Immature natural killer cell (primary cell): Measurements from ENCODE around the gene FRMD4A. TPM values are rescaled to one million over a fixed set of nuclear protein-coding genes. Genes with fewer than 3 reads are reported as not detected.
A peak's percentile ranks its signal among the peaks of the same experiment; 100 is the strongest.
"Not testable (repeated sequence)": the region's sequence is repeated elsewhere in the genome, so short reads cannot be mapped to it uniquely, and the experiment has no call there.

ENCODE experiments used
- DNase-seq, 3 donors: peaks; one replicate each; pipeline ENCODE4 v3.0.0; 2022; ENCODE audit warnings: mixed read lengths in 1 of 3
- H3K27ac Mint-ChIP-seq, 6 donors: one replicate each; pipeline ENCODE4 v1.8.0; 2020; ENCODE audit warnings: mixed read lengths in 6 of 6, mild to moderate bottlenecking in 5 of 6, inconsistent platforms in 4 of 6, moderate library complexity in 3 of 6
- H3K27me3 Mint-ChIP-seq, 3 donors: one replicate each; pipeline ENCODE4 v1.8.0; 2020 to 2021; ENCODE audit warnings: low read depth in 3 of 3, mild to moderate bottlenecking in 3 of 3, mixed read lengths in 3 of 3, moderate library complexity in 3 of 3, inconsistent platforms in 1 of 3
- H3K36me3 Mint-ChIP-seq, 3 donors: one replicate each; pipeline ENCODE4 v1.8.0; 2020; ENCODE audit warnings: mixed read lengths in 3 of 3, inconsistent platforms in 2 of 3, mild to moderate bottlenecking in 2 of 3
- H3K4me1 Mint-ChIP-seq, 2 donors: one replicate each; pipeline ENCODE4 v1.8.0; 2020; ENCODE audit warnings: inconsistent platforms in 2 of 2, mild to moderate bottlenecking in 2 of 2, mixed read lengths in 2 of 2, moderate library complexity in 1 of 2
- H3K4me3 Mint-ChIP-seq, 5 donors: one replicate each; pipeline ENCODE4 v1.8.0; 2020; ENCODE audit warnings: mild to moderate bottlenecking in 5 of 5, mixed read lengths in 5 of 5, inconsistent platforms in 3 of 5, moderate library complexity in 3 of 5
- H3K9me3 Mint-ChIP-seq, 6 donors: one replicate each; pipeline ENCODE4 v1.8.0; 2020; ENCODE audit warnings: mild to moderate bottlenecking in 6 of 6, mixed read lengths in 6 of 6, inconsistent platforms in 4 of 6, moderate library complexity in 3 of 6
- polyA plus RNA-seq, 3 donors: library from polyadenylated mRNA; unstranded; fragments of 300-500 nt; fragmentation: Illumina TruSeq; gene quantifications; one replicate each; pipeline ENCODE4 v1.2.3, GENCODE V29; 2021

The FRMD4A gene
- polyA plus RNA-seq, 3 donors from 2014 or later: 0.48 TPM; not detected in 2

GRCh38 chr10:13797164-13797563 lies 533.6 kb downstream of the FRMD4A start:
- H3K36me3 Mint-ChIP-seq: no peaks in the 10 kb centered on the region
- H3K27me3 Mint-ChIP-seq: peaks cover 2 to 5% (median 3%) of the 10 kb centered on the region in 3 donors
- H3K4me3 Mint-ChIP-seq: no peak overlapping the region
- no peaks in the 10 kb centered on the region for H3K9me3 Mint-ChIP-seq
- peak overlapping the region in 1 of 6 donors; percentile 10 for H3K27ac Mint-ChIP-seq
- peaks cover 42 to 46% of the 10 kb centered on the region in 2 donors for H3K4me1 Mint-ChIP-seq
- no peak for DNase-seq

- peak overlapping the region; percentile 66 to 81 (median 75) for H3K4me3 Mint-ChIP-seq
- peak; percentile 38 to 46 (median 45) for DNase-seq
- H3K36me3 Mint-ChIP-seq: no peaks in the 10 kb centered on the region
- no peaks in the 10 kb centered on the region for H3K9me3 Mint-ChIP-seq
- peak overlapping the region; percentile 45 to 77 (median 62) for H3K27ac Mint-ChIP-seq
- H3K27me3 Mint-ChIP-seq: peaks cover 2 to 3% (median 2%) of the 10 kb centered on the region in 3 donors
- H3K4me1 Mint-ChIP-seq: peaks cover 42 to 46% of the 10 kb centered on the region in 2 donors
These were observed 534.8 kb downstream of the FRMD4A start for GRCh38 chr10:13795653-13796555.

- peaks cover 2 to 3% (median 2%) of the 10 kb centered on the region in 3 donors for H3K27me3 Mint-ChIP-seq
- H3K36me3 Mint-ChIP-seq: no peaks in the 10 kb centered on the region
- DNase-seq: no peak
- peaks cover 42 to 46% of the 10 kb centered on the region in 2 donors for H3K4me1 Mint-ChIP-seq
- H3K4me3 Mint-ChIP-seq: peak overlapping the region; percentile 66 to 81 (median 75)
- H3K27ac Mint-ChIP-seq: peak overlapping the region; percentile 45 to 77 (median 62)
- no peaks in the 10 kb centered on the region for H3K9me3 Mint-ChIP-seq
These were observed 535.6 kb downstream of the FRMD4A start for GRCh38 chr10:13794992-13795612.

GRCh38 chr10:13792006-13792405 lies 538.7 kb downstream of the FRMD4A start:
- H3K4me3 Mint-ChIP-seq: no peak overlapping the region
- H3K9me3 Mint-ChIP-seq: no peaks in the 10 kb centered on the region
- no peak for DNase-seq
- peaks cover 2 to 4% (median 2%) of the 10 kb centered on the region in 3 donors for H3K27me3 Mint-ChIP-seq
- H3K4me1 Mint-ChIP-seq: peaks cover 25 to 27% of the 10 kb centered on the region in 2 donors
- no peaks in the 10 kb centered on the region for H3K36me3 Mint-ChIP-seq
- peak overlapping the region in 2 of 6 donors; percentile 30 to 72 for H3K27ac Mint-ChIP-seq

GRCh38 chr10:13791483-13791882 lies 539.2 kb downstream of the FRMD4A start:
- H3K4me3 Mint-ChIP-seq: no peak overlapping the region
- peaks cover 2 to 5% (median 4%) of the 10 kb centered on the region in 3 donors for H3K27me3 Mint-ChIP-seq
- no peak overlapping the region for H3K27ac Mint-ChIP-seq
- H3K9me3 Mint-ChIP-seq: no peaks in the 10 kb centered on the region
- DNase-seq: no peak
- H3K4me1 Mint-ChIP-seq: peaks cover 23 to 25% of the 10 kb centered on the region in 2 donors
- no peaks in the 10 kb centered on the region for H3K36me3 Mint-ChIP-seq

- Mint-ChIP-seq H3K9me3 (no peaks in the 10 kb centered on the region), H3K4me3 (no peak overlapping the region), H3K27me3 (peaks cover 0 to 6% (median 2%) of the 10 kb centered on the region in 3 donors), H3K4me1 (peaks cover 12 to 13% of the 10 kb centered on the region in 2 donors), H3K27ac (no peak overlapping the region), H3K36me3 (no peaks in the 10 kb centered on the region)
- DNase-seq: no peak
These were observed 540.5 kb downstream of the FRMD4A start for GRCh38 chr10:13790196-13790595.

GRCh38 chr10:13789448-13789829 lies 541.3 kb downstream of the FRMD4A start:
- no peaks in the 10 kb centered on the region for H3K9me3 Mint-ChIP-seq
- H3K36me3 Mint-ChIP-seq: no peaks in the 10 kb centered on the region
- peaks cover 0 to 6% (median 2%) of the 10 kb centered on the region in 3 donors for H3K27me3 Mint-ChIP-seq
- peak overlapping the region in 1 of 6 donors; percentile 75 for H3K27ac Mint-ChIP-seq
- H3K4me3 Mint-ChIP-seq: peak overlapping the region in 1 of 5 donors; percentile 61
- DNase-seq: no peak
- H3K4me1 Mint-ChIP-seq: peaks cover 5 to 6% of the 10 kb centered on the region in 2 donors

GRCh38 chr10:13788711-13789447 lies 541.8 kb downstream of the FRMD4A start:
- Mint-ChIP-seq H3K9me3 (no peaks in the 10 kb centered on the region), H3K4me3 (peak overlapping the region in 4 of 5 donors; percentile 24 to 70 (median 56)), H3K27me3 (peaks cover 0 to 6% (median 2%) of the 10 kb centered on the region in 3 donors), H3K36me3 (no peaks in the 10 kb centered on the region), H3K27ac (peak overlapping the region in 1 of 6 donors; percentile 80), H3K4me1 (peaks cover 6 to 9% of the 10 kb centered on the region in 2 donors)
- DNase-seq: no peak

- Mint-ChIP-seq H3K27ac (peak overlapping the region in 1 of 6 donors; percentile 80), H3K9me3 (no peaks in the 10 kb centered on the region), H3K4me3 (peak overlapping the region; percentile 34 to 70 (median 53)), H3K27me3 (peaks cover 0 to 6% (median 2%) of the 10 kb centered on the region in 3 donors), H3K4me1 (peaks cover 3 to 8% of the 10 kb centered on the region in 2 donors), H3K36me3 (no peaks in the 10 kb centered on the region)
- no peak for DNase-seq
These were observed 542.5 kb downstream of the FRMD4A start for GRCh38 chr10:13788320-13788600.

GRCh38 chr10:13787015-13787421 lies 543.7 kb downstream of the FRMD4A start:
- Mint-ChIP-seq H3K27me3 (peaks cover 0 to 6% (median 2%) of the 10 kb centered on the region in 3 donors), H3K9me3 (no peaks in the 10 kb centered on the region), H3K4me3 (peak overlapping the region; percentile 78 to 90 (median 82)), H3K4me1 (peaks cover 3 to 8% of the 10 kb centered on the region in 2 donors), H3K27ac (peak overlapping the region in 1 of 6 donors; percentile 95), H3K36me3 (no peaks in the 10 kb centered on the region)
- DNase-seq: peak; percentile 85 to 86 (median 85)

- H3K27ac Mint-ChIP-seq: peak overlapping the region; percentile 45 to 91 (median 80)
- no peak overlapping the region for H3K4me3 Mint-ChIP-seq
These were observed 546.7 kb downstream of the FRMD4A start for GRCh38 chr10:13784067-13784466.

GRCh38 chr10:13779748-13780147 lies 551.0 kb downstream of the FRMD4A start:
- peaks cover 0 to 5% (median 1%) of the 10 kb centered on the region in 3 donors for H3K27me3 Mint-ChIP-seq
- no peak overlapping the region for H3K27ac Mint-ChIP-seq
- H3K4me1 Mint-ChIP-seq: peaks cover 2 to 8% of the 10 kb centered on the region in 2 donors
- H3K9me3 Mint-ChIP-seq: peaks cover 0 to 1% (median 0%) of the 10 kb centered on the region in 6 donors
- H3K36me3 Mint-ChIP-seq: no peaks in the 10 kb centered on the region
- H3K4me3 Mint-ChIP-seq: no peak overlapping the region
- no peak for DNase-seq

More at GRCh38 chr10:13784067-13784466, 546.7 kb downstream of the FRMD4A start:
- Mint-ChIP-seq H3K27me3 (peaks cover 0 to 6% (median 2%) of the 10 kb centered on the region in 3 donors), H3K9me3 (peaks cover 0 to 1% (median 0%) of the 10 kb centered on the region in 6 donors), H3K4me1 (peaks cover 3 to 8% of the 10 kb centered on the region in 2 donors), H3K36me3 (no peaks in the 10 kb centered on the region)
- DNase-seq: peak in 2 of 3 donors; percentile 31 to 35

- H3K36me3 Mint-ChIP-seq, H3K9me3 Mint-ChIP-seq, DNase-seq, H3K4me3 Mint-ChIP-seq, H3K4me1 Mint-ChIP-seq, H3K27me3 Mint-ChIP-seq: not testable (repeated sequence)
- H3K27ac Mint-ChIP-seq: peak overlapping the region in 3 of 6 donors; percentile 11 to 59 (median 40)
These were observed 552.1 kb downstream of the FRMD4A start for GRCh38 chr10:13778693-13778960.
